ENCODE measurements around the gene TBXAS1.

TBXAS1 gene

DNA sequence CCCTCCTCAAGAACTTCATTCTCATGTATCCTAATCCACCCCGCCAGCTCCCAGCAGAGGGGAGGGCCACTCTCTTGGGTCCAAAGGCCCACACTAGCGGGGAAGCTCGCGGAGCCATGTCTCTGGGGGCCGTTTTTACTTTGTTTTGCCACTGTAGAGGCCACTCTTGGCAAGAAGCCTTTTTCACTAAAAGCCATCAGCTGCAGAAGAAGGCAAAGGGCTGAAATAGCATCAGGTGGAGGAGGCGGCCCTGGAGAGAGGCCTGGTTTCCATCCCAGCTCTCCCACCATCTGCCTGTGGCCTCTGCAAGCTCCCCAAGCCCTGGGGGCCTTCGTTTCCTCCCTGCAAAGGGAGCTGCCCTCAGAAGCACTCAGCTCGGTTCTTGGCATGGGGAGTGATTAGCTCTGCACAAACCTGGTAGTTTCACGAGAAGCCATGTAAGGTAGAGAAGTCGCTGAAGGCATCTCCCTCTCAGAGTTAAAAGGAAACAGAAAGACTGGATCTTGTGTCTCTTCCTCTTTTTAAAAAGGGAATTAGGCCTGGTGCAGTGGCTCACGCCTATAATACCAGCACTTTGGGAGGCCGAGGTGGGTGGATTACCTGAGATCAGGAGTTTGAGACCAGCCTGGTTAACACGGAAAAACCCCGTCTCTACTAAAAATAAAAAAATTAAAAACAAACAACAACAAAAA lies 163.4 kb downstream of the TBXAS1 start:
- CTCF ChIA-PET = interaction anchor here (0.6 to 1.7 kb wide), 3 partner anchors 10 to 350 kb away, joined by 3 to 5 read pairs (median 4); no protein-coding TSS in a partner anchor
- TF ChIP-seq TARDBP (IDR thresholded peaks at IDR 0.05) = no peak
- TF ChIP-seq SP1 (IDR thresholded peaks at IDR 0.05) = no peak
- TF ChIP-seq ARNT (IDR thresholded peaks at IDR 0.05) = no peak
- no peak for TF ChIP-seq FOXA1 (IDR thresholded peaks at IDR 0.05)
- TF ChIP-seq NFRKB (IDR thresholded peaks at IDR 0.05) = no peak
- no peak for TF ChIP-seq LEF1 (IDR thresholded peaks at IDR 0.05; ENCODE audit: borderline replicate concordance)
- DNase-seq (ENCODE audit: extremely low spot score) = no peak
- POLR2A ChIA-PET = no interaction called here

DNA sequence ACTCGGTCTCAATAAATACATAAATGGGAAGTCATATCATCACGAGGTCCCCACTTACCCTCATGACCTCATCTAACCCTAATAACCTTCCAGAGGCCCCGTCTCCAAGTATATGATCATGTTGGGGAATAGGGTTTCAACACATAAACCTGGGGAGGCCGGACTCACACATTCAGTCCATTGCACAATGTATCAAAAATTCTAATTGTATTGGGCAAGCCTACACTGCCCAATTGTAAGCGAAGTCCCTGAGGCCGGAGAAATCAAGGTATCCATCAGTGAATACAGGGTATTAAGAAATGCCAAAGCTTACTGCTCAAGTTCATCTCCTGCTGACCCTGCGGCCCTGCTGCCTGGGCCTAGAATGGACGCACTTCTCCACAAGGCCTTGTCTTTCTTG lies 164.1 kb downstream of the TBXAS1 start:
- no peak for DNase-seq (ENCODE audit: extremely low spot score)
- ChIA-PET CTCF (interaction anchor here (0.6 to 1.7 kb wide), 4 partner anchors 9 to 249 kb away, joined by 3 to 7 read pairs (median 4); no protein-coding TSS in a partner anchor), POLR2A (no interaction called here)
- TF ChIP-seq LEF1 (IDR thresholded peaks at IDR 0.05; ENCODE audit: borderline replicate concordance) (no peak), BHLHE40 (IDR thresholded peaks at IDR 0.05; ENCODE audit: borderline replicate concordance) (no peak), ARNT (IDR thresholded peaks at IDR 0.05) (no peak), NFRKB (IDR thresholded peaks at IDR 0.05) (no peak), ELF4 (IDR thresholded peaks at IDR 0.05) (no peak)

DNA sequence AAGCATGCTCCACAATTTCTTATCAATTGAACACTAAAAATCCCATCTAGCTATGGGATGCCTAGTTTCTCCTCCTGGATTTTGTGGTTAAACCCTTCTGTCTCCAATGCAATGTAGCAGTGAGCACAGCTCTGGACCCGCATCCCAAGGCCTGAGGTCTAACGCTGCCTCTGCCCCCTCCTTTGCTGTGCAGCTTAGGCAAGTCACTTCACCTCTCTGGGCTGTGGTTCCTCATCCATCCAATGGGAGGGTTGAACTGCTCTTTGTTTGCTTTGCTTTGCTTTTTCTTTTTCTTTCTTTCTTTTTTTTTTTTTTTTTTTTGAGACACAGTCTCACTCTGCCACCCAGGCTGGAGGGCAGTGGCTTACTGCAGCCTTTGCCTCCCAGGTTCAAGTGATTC lies 164.5 kb downstream of the TBXAS1 start:
- CTCF ChIA-PET = interaction anchor here (0.7 to 1.7 kb wide), 3 partner anchors 9 to 20 kb away, joined by 3 to 7 read pairs (median 4); no protein-coding TSS in a partner anchor
- POLR2A ChIA-PET = no interaction called here
- no peak for TF ChIP-seq ZNF384 (IDR thresholded peaks at IDR 0.05)
- no peak for TF ChIP-seq BHLHE40 (IDR thresholded peaks at IDR 0.05; ENCODE audit: borderline replicate concordance)
- TF ChIP-seq FOXM1 (IDR thresholded peaks at IDR 0.05; ENCODE audit: borderline replicate concordance) = no peak
- no peak for TF ChIP-seq TARDBP (IDR thresholded peaks at IDR 0.05)
- TF ChIP-seq, protein P1, sequence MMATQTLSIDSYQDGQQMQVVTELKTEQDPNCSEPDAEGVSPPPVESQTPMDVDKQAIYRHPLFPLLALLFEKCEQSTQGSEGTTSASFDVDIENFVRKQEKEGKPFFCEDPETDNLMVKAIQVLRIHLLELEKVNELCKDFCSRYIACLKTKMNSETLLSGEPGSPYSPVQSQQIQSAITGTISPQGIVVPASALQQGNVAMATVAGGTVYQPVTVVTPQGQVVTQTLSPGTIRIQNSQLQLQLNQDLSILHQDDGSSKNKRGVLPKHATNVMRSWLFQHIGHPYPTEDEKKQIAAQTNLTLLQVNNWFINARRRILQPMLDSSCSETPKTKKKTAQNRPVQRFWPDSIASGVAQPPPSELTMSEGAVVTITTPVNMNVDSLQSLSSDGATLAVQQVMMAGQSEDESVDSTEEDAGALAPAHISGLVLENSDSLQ (IDR thresholded peaks at IDR 0.05) = no peak
- TF ChIP-seq SP1 (IDR thresholded peaks at IDR 0.05) = no peak
- no peak for TF ChIP-seq FOXA1 (IDR thresholded peaks at IDR 0.05)
- no peak for TF ChIP-seq HDGF (IDR thresholded peaks at IDR 0.05; ENCODE audit: borderline replicate concordance)
- TF ChIP-seq LEF1 (IDR thresholded peaks at IDR 0.05; ENCODE audit: borderline replicate concordance) = no peak
- no peak for TF ChIP-seq ELF4 (IDR thresholded peaks at IDR 0.05)
- TF ChIP-seq NFRKB (IDR thresholded peaks at IDR 0.05) = no peak
- no peak for TF ChIP-seq ARNT (IDR thresholded peaks at IDR 0.05)
- no peak for TF ChIP-seq FOXK2 (IDR thresholded peaks at IDR 0.05)
- no peak for DNase-seq (ENCODE audit: extremely low spot score)

DNA sequence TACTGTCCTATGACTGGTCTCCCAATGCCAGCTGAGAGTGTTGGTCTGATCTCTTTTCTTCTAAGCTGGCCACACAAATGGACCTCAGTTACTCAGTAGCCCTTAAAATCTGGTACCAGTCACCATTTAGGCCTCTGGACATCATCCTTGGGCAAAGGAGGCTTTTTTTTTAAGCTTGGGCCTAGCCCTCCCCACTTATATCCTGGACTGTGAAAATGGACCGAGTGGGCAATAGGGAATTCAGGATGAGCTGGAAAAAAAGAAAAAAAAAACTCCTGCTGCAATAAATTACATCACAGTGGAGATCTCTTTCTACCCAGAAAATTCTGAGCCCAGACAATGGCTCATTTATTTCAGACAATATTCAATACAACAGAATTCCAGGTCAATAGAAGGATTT lies 165.3 kb downstream of the TBXAS1 start:
- POLR2A ChIA-PET = interaction anchor here (1.0 kb wide), 1 partner anchor 216 kb away, joined by 3 read pairs; no protein-coding TSS in a partner anchor
- DNase-seq (ENCODE audit: extremely low spot score) = no peak
- TF ChIP-seq CTBP1 (IDR thresholded peaks at IDR 0.05; ENCODE audit: borderline replicate concordance) (no peak), FOXK2 (IDR thresholded peaks at IDR 0.05) (no peak), FOXA1 (IDR thresholded peaks at IDR 0.05) (no peak), TARDBP (IDR thresholded peaks at IDR 0.05) (no peak), ELF4 (IDR thresholded peaks at IDR 0.05) (no peak), NFRKB (IDR thresholded peaks at IDR 0.05) (no peak), ZNF384 (IDR thresholded peaks at IDR 0.05) (no peak), ARNT (IDR thresholded peaks at IDR 0.05) (no peak), SUZ12 (IDR thresholded peaks at IDR 0.05) (no peak), BHLHE40 (IDR thresholded peaks at IDR 0.05; ENCODE audit: borderline replicate concordance) (no peak), LEF1 (IDR thresholded peaks at IDR 0.05; ENCODE audit: borderline replicate concordance) (no peak)
- TF ChIP-seq, protein P1 (IDR thresholded peaks at IDR 0.05) = no peak
- CTCF ChIA-PET = interaction anchor here (0.6 to 1.6 kb wide), 3 partner anchors 12 to 267 kb away, joined by 3 to 7 read pairs (median 3); no protein-coding TSS in a partner anchor

DNA sequence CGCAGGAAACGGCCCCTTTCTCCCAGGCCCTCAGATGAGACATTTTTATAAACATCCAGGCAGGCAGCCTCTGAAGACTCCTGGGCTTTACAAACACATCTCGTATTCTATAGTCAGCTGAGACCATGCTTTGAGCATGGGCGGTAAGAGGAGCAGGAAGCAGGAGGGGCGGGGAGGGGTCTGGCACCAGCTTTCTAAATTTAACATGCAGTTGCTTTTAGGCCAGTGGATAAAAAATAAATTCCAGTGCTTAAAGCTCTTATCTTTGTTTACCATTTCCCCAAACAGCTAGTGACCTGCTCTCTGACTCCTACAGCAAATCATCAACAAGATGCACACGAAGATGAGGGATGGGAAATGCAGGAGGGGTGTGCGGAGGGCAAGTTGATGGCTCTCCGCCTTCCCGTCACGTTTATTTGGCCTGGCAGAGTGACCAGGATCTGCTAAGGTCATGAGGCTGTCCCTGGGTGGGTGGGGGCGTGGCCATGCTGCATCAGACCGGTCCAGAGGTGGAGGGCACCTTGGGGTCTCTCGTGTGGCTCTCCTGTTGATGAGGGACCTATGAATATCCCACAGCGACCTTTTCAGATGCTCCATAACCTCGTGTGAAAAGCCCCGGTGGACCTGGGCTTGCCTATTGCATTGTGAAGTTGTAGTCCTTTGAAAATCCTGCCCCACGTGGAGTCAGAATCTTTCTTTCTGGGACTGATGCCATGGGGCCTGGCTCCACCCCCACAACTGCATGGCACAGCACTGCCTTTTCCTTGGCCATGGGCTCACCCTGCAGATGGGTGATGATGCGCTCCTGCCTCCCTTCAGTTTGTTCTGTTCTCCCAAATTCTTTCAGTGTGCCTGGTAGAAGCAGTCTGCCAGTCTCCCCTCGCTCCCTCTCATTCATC lies 166.2 kb downstream of the TBXAS1 start:
- no peak for DNase-seq (ENCODE audit: extremely low spot score)
- CTCF ChIA-PET = interaction anchor here (0.8 to 1.6 kb wide), 2 partner anchors 11 to 212 kb away, joined by 3 to 7 read pairs; no protein-coding TSS in a partner anchor
- POLR2A ChIA-PET = interaction anchor here (1.0 kb wide), 1 partner anchor 217 kb away, joined by 3 read pairs; no protein-coding TSS in a partner anchor
- TF ChIP-seq BHLHE40 (IDR thresholded peaks at IDR 0.05; ENCODE audit: borderline replicate concordance) (no peak), LEF1 (IDR thresholded peaks at IDR 0.05; ENCODE audit: borderline replicate concordance) (no peak), ELF4 (IDR thresholded peaks at IDR 0.05) (no peak)
- TF ChIP-seq, protein P1 (IDR thresholded peaks at IDR 0.05) = no peak

DNA sequence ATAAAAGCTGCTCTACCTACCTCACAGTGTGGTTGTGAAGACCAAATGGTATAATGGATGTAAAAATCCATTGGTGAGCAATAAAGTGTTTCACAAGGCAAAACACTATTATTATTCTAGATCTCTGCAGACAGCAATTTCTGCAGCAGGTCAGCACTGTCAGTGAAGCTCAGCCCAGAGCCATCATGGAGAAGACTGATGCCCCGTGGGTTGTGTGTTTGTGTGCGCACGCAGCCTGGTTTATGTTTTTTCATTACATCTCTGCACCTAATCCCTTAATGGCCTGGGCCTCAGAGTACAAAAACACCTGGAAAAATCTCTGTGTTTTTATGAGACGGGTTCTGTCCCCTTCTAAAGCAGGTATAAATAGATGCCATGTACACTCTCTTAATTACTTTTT lies 169.5 kb downstream of the TBXAS1 start:
- DNase-seq (ENCODE audit: extremely low spot score) = no peak
- CTCF ChIA-PET = interaction anchor here (1.7 to 2.5 kb wide), 2 partner anchors 7 to 352 kb away, joined by 5 to 9 read pairs; no protein-coding TSS in a partner anchor
- TF ChIP-seq CTBP1 (IDR thresholded peaks at IDR 0.05; ENCODE audit: borderline replicate concordance) (no peak), ZNF384 (IDR thresholded peaks at IDR 0.05) (no peak), FOXK2 (IDR thresholded peaks at IDR 0.05) (no peak), ARNT (IDR thresholded peaks at IDR 0.05) (no peak), SUZ12 (IDR thresholded peaks at IDR 0.05) (no peak), HDGF (IDR thresholded peaks at IDR 0.05; ENCODE audit: borderline replicate concordance) (no peak), BHLHE40 (IDR thresholded peaks at IDR 0.05; ENCODE audit: borderline replicate concordance) (no peak), SP1 (IDR thresholded peaks at IDR 0.05) (no peak), NFRKB (IDR thresholded peaks at IDR 0.05) (no peak), LEF1 (IDR thresholded peaks at IDR 0.05; ENCODE audit: borderline replicate concordance) (no peak), FOXM1 (IDR thresholded peaks at IDR 0.05; ENCODE audit: borderline replicate concordance) (no peak), FOXA1 (IDR thresholded peaks at IDR 0.05) (no peak), L3MBTL2 (conservative IDR thresholded peaks at IDR 0.05) (no peak), TARDBP (IDR thresholded peaks at IDR 0.05) (no peak), ELF4 (IDR thresholded peaks at IDR 0.05) (no peak)
- TF ChIP-seq, protein P1 (IDR thresholded peaks at IDR 0.05) = no peak
- POLR2A ChIA-PET = no interaction called here

All from HEK293T (cell line).